A549 treated with Mapracorat at 1 μM for 4 hours (cell line): Measurements from ENCODE around the gene CT45A5. TPM values are rescaled to one million over a fixed set of nuclear protein-coding genes. Genes with fewer than 3 reads are reported as not detected.

ENCODE experiments used
- total RNA-seq: library from RNA; stranded (reverse); fragments of 200-300 nt; extraction: Qiagen RNA extraction; gene quantifications from 5 replicates; pipeline ENCODE4 v1.2.3, GENCODE V29; 2022

Gene CT45A5
- not detected in 5 replicates for total RNA-seq

DNA sequence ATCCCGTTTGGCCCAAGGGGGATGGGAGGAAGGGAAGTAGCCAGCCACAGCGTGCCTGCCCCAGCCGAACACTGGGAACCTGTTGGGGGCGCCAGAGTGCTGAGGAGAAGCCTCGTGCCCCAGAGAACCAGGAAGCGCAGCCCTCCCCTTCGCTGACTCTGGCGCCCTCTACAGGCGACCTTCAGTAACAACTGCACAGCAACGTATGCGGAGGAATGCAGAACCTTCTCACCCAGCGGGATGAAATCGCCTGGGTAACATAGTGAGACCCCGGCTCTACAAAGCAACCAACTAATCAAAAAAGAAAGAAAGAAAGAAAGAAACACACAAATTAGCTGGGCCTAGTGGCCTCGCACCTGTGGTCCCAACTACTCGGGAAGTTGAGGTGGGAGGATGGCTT is at the start of gene CT45A5:
TSS of gene CT45A5 (minus strand) at position 101 of the 400 bp plus-strand sequence. CDS start 3,774 bp downstream, outside the sequence.

GRCh38 chrX:135819912-135820311 is 34.6 kb upstream of the CT45A5 start, which contains the start of gene CT45A2:
Gene CT45A2, minus strand, starts transcription at chrX:135820012. Its CDS starts 3,747 bp downstream, at chrX:135816265.

DNA sequence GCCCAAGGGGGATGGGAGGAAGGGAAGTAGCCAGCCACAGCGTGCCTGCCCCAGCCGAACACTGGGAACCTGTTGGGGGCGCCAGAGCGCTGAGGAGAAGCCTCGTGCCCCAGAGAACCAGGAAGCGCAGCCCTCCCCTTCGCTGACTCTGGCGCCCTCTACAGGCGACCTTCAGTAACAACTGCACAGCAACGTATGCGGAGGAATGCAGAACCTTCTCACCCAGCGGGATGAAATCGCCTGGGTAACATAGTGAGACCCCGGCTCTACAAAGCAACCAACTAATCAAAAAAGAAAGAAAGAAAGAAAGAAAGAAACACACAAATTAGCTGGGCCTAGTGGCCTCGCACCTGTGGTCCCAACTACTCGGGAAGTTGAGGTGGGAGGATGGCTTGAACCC is 17.4 kb upstream of the CT45A5 start, which contains the start of gene CT45A6:
TSS of gene CT45A6 (minus strand) at position 101 of the 400 bp plus-strand sequence. CDS start 3,794 bp downstream, outside the sequence.

DNA sequence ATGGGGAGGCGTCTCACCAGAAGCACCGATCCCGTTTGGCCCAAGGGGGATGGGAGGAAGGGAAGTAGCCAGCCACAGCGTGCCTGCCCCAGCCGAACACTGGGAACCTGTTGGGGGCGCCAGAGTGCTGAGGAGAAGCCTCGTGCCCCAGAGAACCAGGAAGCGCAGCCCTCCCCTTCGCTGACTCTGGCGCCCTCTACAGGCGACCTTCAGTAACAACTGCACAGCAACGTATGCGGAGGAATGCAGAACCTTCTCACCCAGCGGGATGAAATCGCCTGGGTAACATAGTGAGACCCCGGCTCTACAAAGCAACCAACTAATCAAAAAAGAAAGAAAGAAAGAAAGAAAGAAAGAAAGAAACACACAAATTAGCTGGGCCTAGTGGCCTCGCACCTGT is 17.2 kb downstream of the CT45A5 start, which contains the start of gene CT45A3:
TSS of gene CT45A3 (minus strand) at position 101 of the 400 bp plus-strand sequence. CDS start 3,747 bp downstream, outside the sequence.

Other genes starting within 250 kb of the CT45A5 start
- not detected in 5 replicates for gene CT45A1, start 71.9 kb downstream of the CT45A5 start, total RNA-seq
- 0.21 to 0.39 TPM (median 0.27 TPM) in 3 of 5 replicates, not detected in the others for gene CT45A3, start 17.3 kb downstream of the CT45A5 start, total RNA-seq
- not detected in 5 replicates for gene CT45A6, start 17.3 kb upstream of the CT45A5 start, total RNA-seq
- gene CT45A2, start 34.5 kb upstream of the CT45A5 start, total RNA-seq, result not detected in 5 replicates
- not detected in 5 replicates for gene CT45A7, start 51.8 kb upstream of the CT45A5 start, total RNA-seq
- not detected in 5 replicates for gene CT45A8, start 69.0 kb upstream of the CT45A5 start, total RNA-seq
- not detected in 5 replicates for gene CT45A9, start 86.3 kb upstream of the CT45A5 start, total RNA-seq
- gene CT45A10, start 107.9 kb upstream of the CT45A5 start, total RNA-seq, result 0.22 TPM in 2 of 5 replicates, not detected in the others
- gene SAGE1, start 108.2 kb upstream of the CT45A5 start, total RNA-seq, result 0.06 to 0.09 TPM (median 0.07 TPM) in 4 of 5 replicates, not detected in the other
- gene MMGT1, start 188.5 kb upstream of the CT45A5 start, total RNA-seq, result 15.8 to 19.2 TPM (median 17.6 TPM) in 5 replicates
- gene SLC9A6, start 199.9 kb upstream of the CT45A5 start, total RNA-seq, result 7.1 to 8.9 TPM (median 8.0 TPM) in 5 replicates